ENCODE data around the gene HACD3.

- TF ChIP-seq POLR2A (IDR thresholded peaks at IDR 0.05; ENCODE audit: low read length), result no peak
- TF ChIP-seq GATA1 (IDR thresholded peaks at IDR 0.05; ENCODE audit: low read depth, low read length), result no peak
Observed at GRCh38 chr15:65529762-65530317, 423 bp upstream of the HACD3 start.

All from erythroblast (primary cell).